Neural crest cell (in vitro differentiated cells): ENCODE data around the gene ZNF618. TPM values are rescaled to one million over a fixed set of nuclear protein-coding genes. Genes with fewer than 3 reads are reported as not detected.

ENCODE experiments used
- DNase-seq: peaks from one replicate; pipeline ENCODE4 v3.0.0; 2021; ENCODE audit warnings: low read depth, mixed read lengths, low spot score
- H3K27ac Mint-ChIP-seq: one replicate; pipeline ENCODE4 v1.8.0; 2021; ENCODE audit warnings: mild to moderate bottlenecking, mixed read lengths; ENCODE audit not compliant: unreplicated experiment
- H3K27me3 Mint-ChIP-seq: 2 replicates; pipeline ENCODE4 v1.8.0; 2021; ENCODE audit warnings: low read depth, mild to moderate bottlenecking, mixed read lengths
- H3K36me3 Mint-ChIP-seq: 2 replicates; pipeline ENCODE4 v1.8.0; 2021; ENCODE audit warnings: low read depth, mild to moderate bottlenecking, mixed read lengths
- H3K4me1 Mint-ChIP-seq: 2 replicates; pipeline ENCODE4 v1.8.0; 2021; ENCODE audit warnings: mixed read lengths
- H3K4me3 Mint-ChIP-seq: one replicate; pipeline ENCODE4 v1.8.0; 2021; ENCODE audit warnings: mild to moderate bottlenecking, mixed read lengths
- H3K9me3 Mint-ChIP-seq: 2 replicates; pipeline ENCODE4 v1.8.0; 2021; ENCODE audit warnings: mixed read lengths
- CTCF ChIP-seq: fragments of 200-600 bp; sonication (generic); conservative IDR thresholded peaks from 2 replicates; pipeline ENCODE4 v1.5.0; 2021; ENCODE audit warnings: antibody characterized with exemption, mild to moderate bottlenecking
- total RNA-seq: library from RNA; stranded (reverse); gene quantifications from 2 replicates; pipeline ENCODE4 v1.2.1, GENCODE V29; 2021

ZNF618 gene
- total RNA-seq, 1 donor from 2014 or later, result 60.8 TPM

- no peak for DNase-seq
- no peaks in the 10 kb centered on the region for H3K27me3 Mint-ChIP-seq
- H3K4me3 Mint-ChIP-seq, result no peak overlapping the region
- H3K27ac Mint-ChIP-seq, result no peak overlapping the region
- no peaks in the 10 kb centered on the region for H3K36me3 Mint-ChIP-seq
- peaks cover 3% of the 10 kb centered on the region for H3K9me3 Mint-ChIP-seq
- TF ChIP-seq CTCF, result no peak
- peaks cover 4% of the 10 kb centered on the region for H3K4me1 Mint-ChIP-seq
Measured at GRCh38 chr9:113863345-113863744, 12.8 kb upstream of the ZNF618 start.

- Mint-ChIP-seq H3K36me3 (no peaks in the 10 kb centered on the region), H3K27me3 (no peaks in the 10 kb centered on the region), H3K4me1 (no peaks in the 10 kb centered on the region), H3K9me3 (peaks cover 3% of the 10 kb centered on the region), H3K4me3 (no peak overlapping the region), H3K27ac (no peak overlapping the region)
- TF ChIP-seq CTCF, result no peak
- DNase-seq, result no peak
Measured at GRCh38 chr9:113868501-113868900, 7.6 kb upstream of the ZNF618 start.

- no peaks in the 10 kb centered on the region for H3K36me3 Mint-ChIP-seq
- no peak for TF ChIP-seq CTCF
- H3K4me3 Mint-ChIP-seq, result peak overlapping the region; percentile 49
- H3K9me3 Mint-ChIP-seq, result no peaks in the 10 kb centered on the region
- no peak overlapping the region for H3K27ac Mint-ChIP-seq
- peaks cover 3% of the 10 kb centered on the region for H3K27me3 Mint-ChIP-seq
- DNase-seq, result no peak
- H3K4me1 Mint-ChIP-seq, result peaks cover 11% of the 10 kb centered on the region
Measured at GRCh38 chr9:113872485-113873143, 3.5 kb upstream of the ZNF618 start.

DNA sequence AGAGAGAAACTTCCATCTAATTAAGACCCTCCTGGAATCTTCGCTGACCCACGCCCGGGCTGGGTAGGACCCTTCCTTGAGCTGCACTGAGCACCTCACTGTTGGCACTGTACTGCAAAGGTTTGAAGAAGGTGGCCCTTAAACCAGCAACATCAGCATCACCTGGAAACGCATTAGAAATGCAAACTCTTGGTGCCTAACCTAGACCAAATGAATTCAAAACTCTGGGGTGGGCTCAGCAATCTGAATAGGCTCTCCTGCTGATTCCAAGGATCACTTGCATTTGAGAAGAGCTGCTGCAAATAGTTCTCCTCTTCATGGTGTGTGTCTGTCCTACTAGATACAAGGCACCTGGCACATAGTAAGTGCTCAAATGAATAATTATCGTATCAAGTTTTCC, 2.7 kb upstream of the ZNF618 start:
- Mint-ChIP-seq H3K9me3 (no peaks in the 10 kb centered on the region), H3K4me1 (peaks cover 19% of the 10 kb centered on the region), H3K36me3 (no peaks in the 10 kb centered on the region), H3K27ac (no peak overlapping the region), H3K27me3 (peaks cover 3% of the 10 kb centered on the region), H3K4me3 (peak overlapping the region; percentile 83)
- DNase-seq, result no peak
- no peak for TF ChIP-seq CTCF

DNA sequence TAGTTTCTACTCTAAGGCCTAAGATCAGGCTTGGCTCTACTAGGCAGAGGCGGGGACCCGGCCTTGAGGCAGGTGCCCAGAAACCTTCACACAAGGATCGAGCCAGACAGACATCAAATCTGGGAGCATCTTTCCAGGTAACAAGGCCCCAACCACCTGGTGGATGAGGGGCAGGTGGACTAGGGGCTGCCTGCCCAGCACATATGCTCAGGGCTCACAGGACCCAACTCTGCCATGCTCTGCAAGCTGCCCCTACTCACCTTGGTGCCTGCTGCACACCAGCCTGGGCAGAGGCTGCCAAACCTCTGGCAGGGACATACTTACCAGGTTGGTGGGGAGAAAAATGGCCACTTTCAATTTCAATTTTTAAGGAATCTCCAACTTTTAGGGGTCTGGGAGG, 2.2 kb upstream of the ZNF618 start:
- peak overlapping the region; percentile 83 for H3K4me3 Mint-ChIP-seq
- H3K4me1 Mint-ChIP-seq, result peaks cover 24% of the 10 kb centered on the region
- TF ChIP-seq CTCF, result no peak
- no peak overlapping the region for H3K27ac Mint-ChIP-seq
- H3K36me3 Mint-ChIP-seq, result no peaks in the 10 kb centered on the region
- no peak for DNase-seq
- peaks cover 3% of the 10 kb centered on the region for H3K27me3 Mint-ChIP-seq
- H3K9me3 Mint-ChIP-seq, result no peaks in the 10 kb centered on the region
